GM20000 (cell line): Measurements from ENCODE around the gene COQ9.

Experiments used
- DNase-seq: peaks from one replicate; pipeline ENCODE4 v3.0.0; 2012; ENCODE audit warnings: low spot score
- CTCF ChIP-seq: IDR thresholded peaks from 2 replicates; pipeline ENCODE4 v1.5.1; 2012; ENCODE audit warnings: mild to moderate bottlenecking, control low read depth; ENCODE audit errors: extremely low read depth, missing control alignments

The COQ9 gene

DNA sequence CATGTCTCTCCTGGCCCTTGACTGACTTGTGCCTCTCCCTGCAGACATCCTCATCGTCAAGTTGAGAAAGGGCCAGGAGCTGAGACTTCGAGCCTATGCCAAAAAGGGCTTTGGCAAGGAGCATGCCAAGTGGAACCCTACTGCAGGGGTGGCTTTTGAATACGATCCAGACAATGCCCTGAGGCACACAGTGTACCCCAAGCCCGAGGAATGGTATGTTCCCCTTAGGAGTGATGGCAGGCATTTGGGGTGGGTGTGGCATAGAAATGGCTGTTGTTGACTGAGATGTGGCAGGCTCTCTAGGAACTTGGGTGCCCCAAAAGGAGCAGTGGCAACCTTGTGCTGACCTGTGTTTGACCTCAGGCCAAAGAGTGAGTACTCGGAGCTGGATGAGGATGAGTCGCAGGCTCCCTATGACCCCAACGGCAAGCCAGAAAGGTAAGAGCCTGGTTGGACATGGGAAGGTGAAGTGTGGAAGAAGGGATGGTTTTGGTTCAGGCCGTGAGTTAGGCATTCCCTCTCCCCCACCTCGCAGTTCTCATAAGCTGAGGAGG, 22.7 kb downstream of the COQ9 start:
- no peak for DNase-seq
- no peak for TF ChIP-seq CTCF

- no peak for TF ChIP-seq CTCF
- DNase-seq: no peak
Measured at GRCh38 chr16:57470711-57471110, 23.4 kb downstream of the COQ9 start.

DNA sequence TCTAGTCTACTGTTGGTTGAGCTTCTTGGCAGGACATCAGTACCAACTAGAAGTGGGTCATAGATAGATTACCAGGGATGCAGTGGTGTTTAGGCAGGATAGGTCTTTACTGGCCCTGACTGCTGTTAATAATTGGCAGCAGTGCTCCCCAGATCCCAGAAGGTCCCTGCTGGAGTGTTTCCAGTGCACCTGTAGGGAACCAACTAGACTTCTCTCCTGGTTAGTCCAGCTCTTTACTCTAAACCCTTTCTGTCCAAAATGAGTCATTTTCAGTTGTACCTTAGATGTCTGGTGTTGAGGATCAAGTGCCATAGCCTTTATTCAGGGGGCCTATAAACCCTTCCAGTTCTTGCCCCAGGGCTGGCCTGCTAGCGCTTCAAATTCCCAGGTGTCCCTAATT, 23.9 kb downstream of the COQ9 start:
- DNase-seq: no peak
- TF ChIP-seq CTCF: no peak

- no peak for TF ChIP-seq CTCF
- DNase-seq: no peak
Measured at GRCh38 chr16:57471852-57472664, 24.8 kb downstream of the COQ9 start.

GRCh38 chr16:57472665-57473060, 25.4 kb downstream of the COQ9 start:
- no peak for DNase-seq
- no peak for TF ChIP-seq CTCF

GRCh38 chr16:57473176-57473840, 26.0 kb downstream of the COQ9 start:
- DNase-seq: no peak
- no peak for TF ChIP-seq CTCF

- no peak for TF ChIP-seq CTCF
- DNase-seq: no peak
Measured at GRCh38 chr16:57473906-57474305, 26.6 kb downstream of the COQ9 start.
